HepG2 (cell line): ENCODE data around the gene NFS1. TPM values are rescaled to one million over a fixed set of nuclear protein-coding genes. Genes with fewer than 3 reads are reported as not detected.

Source experiments
- ARID3A ChIP-seq: IDR thresholded peaks from 2 replicates; pipeline ENCODE4 v1.6.1; 2012; ENCODE audit warnings: low read depth, low read length, improper control_type of control experiment
- CCDC6 ChIP-seq: sonication (generic); formaldehyde crosslinking; IDR thresholded peaks from 2 replicates; pipeline ENCODE4 v1.8.1; 2022; ENCODE audit warnings: mild to moderate bottlenecking, missing genetic modification reagents, moderate library complexity
- CHCHD3 ChIP-seq: sonication (generic); formaldehyde crosslinking; IDR thresholded peaks from 2 replicates; pipeline ENCODE4 v1.8.0; 2022; ENCODE audit warnings: mild to moderate bottlenecking, missing genetic modification reagents, moderate library complexity
- KAT2B ChIP-seq: fragments of 150-350 bp; IDR thresholded peaks from 2 replicates; pipeline ENCODE4 v1.6.1; 2014; ENCODE audit warnings: low read depth, low read length, borderline replicate concordance
- MAFG ChIP-seq: sonication (generic); formaldehyde crosslinking; IDR thresholded peaks from 2 replicates; pipeline ENCODE4 v1.5.1; 2020; ENCODE audit warnings: mild to moderate bottlenecking, missing genetic modification reagents
- MXD4 ChIP-seq: IDR thresholded peaks from 2 replicates; pipeline ENCODE4 v1.6.1; 2016; ENCODE audit warnings: mild to moderate bottlenecking, missing biosample characterization, missing genetic modification reagents
- NFRKB ChIP-seq: fragments of 450-650 bp; IDR thresholded peaks from 2 replicates; pipeline ENCODE4 v1.6.1; 2017
- NR2C2 ChIP-seq: sonication (generic); formaldehyde crosslinking; IDR thresholded peaks from 2 replicates; pipeline ENCODE4 v1.4.0; 2020; ENCODE audit warnings: missing genetic modification reagents, mild to moderate bottlenecking, moderate library complexity, borderline replicate concordance
- SOX6 ChIP-seq, 2 experiments: fragments of 450-650 bp in 1 of 2; sonication (generic) in 1 of 2; formaldehyde crosslinking in 1 of 2; IDR thresholded peaks; 2 replicates each; pipeline versions ENCODE4 v1.4.0 to v1.6.1; 2017 to 2020; ENCODE audit warnings: antibody characterized with exemption in 1 of 2, mild to moderate bottlenecking in 1 of 2, missing genetic modification reagents in 1 of 2
- TSC22D2 ChIP-seq: sonication (generic); formaldehyde crosslinking; IDR thresholded peaks from 2 replicates; pipeline ENCODE4 v1.5.1; 2020; ENCODE audit warnings: missing genetic modification reagents, mild to moderate bottlenecking, borderline replicate concordance
- ZBTB14 ChIP-seq: sonication (generic); formaldehyde crosslinking; IDR thresholded peaks from 2 replicates; pipeline ENCODE4 v1.4.0; 2020; ENCODE audit warnings: missing genetic modification reagents
- ZFP36L2 ChIP-seq: sonication (generic); formaldehyde crosslinking; IDR thresholded peaks from 2 replicates; pipeline ENCODE4 v1.4.0; 2020; ENCODE audit warnings: missing genetic modification reagents
- ZNF280B ChIP-seq: sonication (generic); formaldehyde crosslinking; IDR thresholded peaks from 2 replicates; pipeline ENCODE4 v1.5.0; 2020; ENCODE audit warnings: missing genetic modification reagents, mild to moderate bottlenecking, borderline replicate concordance
- polyA plus RNA-seq, 8 experiments: library from polyadenylated mRNA; depleted of rRNA in 3 of 8; stranded (reverse) in 7 of 8; unstranded in 1 of 8; fragments of >200 nt; fragmentation: Illumina TruSeq in 4 of 8; extraction: Trizol in 4 of 8; gene quantifications; 2 replicates each; pipeline versions ENCODE4 v1.2.1 to v1.2.3, GENCODE V29; 2011 to 2016; ENCODE audit warnings: low read depth in 4 of 8, missing spikeins in 1 of 8, mixed read lengths in 1 of 8; ENCODE audit not compliant: insufficient read depth in 1 of 8
- total RNA-seq, 5 experiments: library from RNA; depleted of rRNA; stranded (reverse); fragments of >200 nt; fragmentation: Illumina TruSeq; extraction: Trizol; gene quantifications; 2 replicates each; pipeline ENCODE4 v1.2.3, GENCODE V29; 2016; ENCODE audit warnings: low read depth in 1 of 5
- TF ChIP-seq, protein P1 (sequence below): sonication (generic); formaldehyde crosslinking; IDR thresholded peaks from 2 replicates; pipeline ENCODE4 v1.9.0; 2022; ENCODE audit warnings: low read depth, missing genetic modification reagents
- TF ChIP-seq, protein P2 (sequence below): sonication (generic); formaldehyde crosslinking; IDR thresholded peaks from 2 replicates; pipeline ENCODE4 v1.4.0; 2020; ENCODE audit warnings: mild to moderate bottlenecking, missing genetic modification reagents

Gene NFS1
- total and polyA plus RNA-seq, 2 of the 13 experiments (the other 11 are each of a cell fraction or from before 2014, with no cell fraction given), result 65.9 to 88.1 TPM

DNA sequence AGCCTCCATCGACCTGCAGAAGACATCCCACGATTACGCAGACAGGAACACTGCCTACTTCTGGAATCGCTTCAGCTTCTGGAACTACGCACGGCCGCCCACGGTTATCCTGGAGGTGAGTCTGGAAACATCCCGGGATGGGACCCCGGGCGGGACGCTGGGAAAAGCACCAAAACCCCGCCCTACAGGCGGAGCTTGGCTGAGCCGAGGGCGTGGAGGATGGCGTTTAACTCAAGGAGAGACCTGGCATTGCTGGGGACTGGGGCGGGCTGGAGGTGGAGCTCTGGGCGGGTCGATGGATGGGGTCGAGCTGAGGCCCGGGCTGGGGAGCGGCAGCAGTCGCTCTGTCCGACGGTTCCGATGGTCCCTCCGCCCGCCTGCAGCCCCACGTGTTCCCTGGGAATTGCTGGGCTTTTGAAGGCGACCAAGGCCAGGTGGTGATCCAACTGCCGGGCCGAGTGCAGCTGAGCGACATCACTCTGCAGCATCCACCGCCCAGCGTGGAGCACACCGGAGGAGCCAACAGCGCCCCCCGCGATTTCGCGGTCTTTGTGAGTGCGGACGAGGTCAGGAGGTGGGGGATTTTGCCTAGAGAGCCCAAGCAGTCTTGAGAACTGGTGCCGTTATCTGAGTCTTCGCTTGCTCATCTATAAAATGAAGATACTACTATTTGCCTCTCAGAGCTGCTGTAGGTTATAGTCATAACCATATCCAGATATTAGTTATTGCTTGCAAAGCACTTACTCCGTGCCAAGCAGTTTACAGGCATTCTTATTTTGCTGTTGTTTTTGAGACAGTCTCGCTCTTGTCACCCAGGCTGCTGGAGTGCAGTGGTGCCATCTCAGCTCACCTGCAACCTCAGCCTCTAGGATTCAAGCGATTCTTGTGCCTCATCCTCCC is 79.7 kb downstream of the NFS1 start (continued):
- TF ChIP-seq TSC22D2 (CRISPR knock-in tag) (0 out of 2 replicates have a peak, but pooled peaks have one; percentile 84), NFRKB (no peak), CCDC6 (peak; percentile 98), SOX6 (IDR thresholded peaks at IDR 0.05) (no peak), SOX6 (CRISPR knock-in tag; IDR thresholded peaks at IDR 0.05) (peak; percentile 89), MAFG (CRISPR knock-in tag) (no peak; the same call in 1 of the 2 replicates), ARID3A (no peak), MXD4 (CRISPR knock-in tag) (peak; percentile 98), NR2C2 (CRISPR knock-in tag) (peak; percentile 71; the same call in 1 of the 2 replicates), ZFP36L2 (peak; percentile 79; the same call in 1 of the 2 replicates), KAT2B (0 out of 2 replicates have a peak, but pooled peaks have one; percentile 20), CHCHD3 (no peak; the same call in 1 of the 2 replicates), ZNF280B (CRISPR knock-in tag) (peak; percentile 97), ZBTB14 (CRISPR knock-in tag) (0 out of 2 replicates have a peak, but pooled peaks have one; percentile 38)
- TF ChIP-seq, protein P1, sequence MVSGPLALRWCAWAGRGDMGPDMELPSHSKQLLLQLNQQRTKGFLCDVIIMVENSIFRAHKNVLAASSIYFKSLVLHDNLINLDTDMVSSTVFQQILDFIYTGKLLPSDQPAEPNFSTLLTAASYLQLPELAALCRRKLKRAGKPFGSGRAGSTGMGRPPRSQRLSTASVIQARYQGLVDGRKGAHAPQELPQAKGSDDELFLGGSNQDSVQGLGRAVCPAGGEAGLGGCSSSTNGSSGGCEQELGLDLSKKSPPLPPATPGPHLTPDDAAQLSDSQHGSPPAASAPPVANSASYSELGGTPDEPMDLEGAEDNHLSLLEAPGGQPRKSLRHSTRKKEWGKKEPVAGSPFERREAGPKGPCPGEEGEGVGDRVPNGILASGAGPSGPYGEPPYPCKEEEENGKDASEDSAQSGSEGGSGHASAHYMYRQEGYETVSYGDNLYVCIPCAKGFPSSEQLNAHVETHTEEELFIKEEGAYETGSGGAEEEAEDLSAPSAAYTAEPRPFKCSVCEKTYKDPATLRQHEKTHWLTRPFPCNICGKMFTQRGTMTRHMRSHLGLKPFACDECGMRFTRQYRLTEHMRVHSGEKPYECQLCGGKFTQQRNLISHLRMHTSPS (CRISPR knock-in tag), result 0 out of 2 replicates have a peak, but pooled peaks have one; percentile 42
- TF ChIP-seq, protein P2, sequence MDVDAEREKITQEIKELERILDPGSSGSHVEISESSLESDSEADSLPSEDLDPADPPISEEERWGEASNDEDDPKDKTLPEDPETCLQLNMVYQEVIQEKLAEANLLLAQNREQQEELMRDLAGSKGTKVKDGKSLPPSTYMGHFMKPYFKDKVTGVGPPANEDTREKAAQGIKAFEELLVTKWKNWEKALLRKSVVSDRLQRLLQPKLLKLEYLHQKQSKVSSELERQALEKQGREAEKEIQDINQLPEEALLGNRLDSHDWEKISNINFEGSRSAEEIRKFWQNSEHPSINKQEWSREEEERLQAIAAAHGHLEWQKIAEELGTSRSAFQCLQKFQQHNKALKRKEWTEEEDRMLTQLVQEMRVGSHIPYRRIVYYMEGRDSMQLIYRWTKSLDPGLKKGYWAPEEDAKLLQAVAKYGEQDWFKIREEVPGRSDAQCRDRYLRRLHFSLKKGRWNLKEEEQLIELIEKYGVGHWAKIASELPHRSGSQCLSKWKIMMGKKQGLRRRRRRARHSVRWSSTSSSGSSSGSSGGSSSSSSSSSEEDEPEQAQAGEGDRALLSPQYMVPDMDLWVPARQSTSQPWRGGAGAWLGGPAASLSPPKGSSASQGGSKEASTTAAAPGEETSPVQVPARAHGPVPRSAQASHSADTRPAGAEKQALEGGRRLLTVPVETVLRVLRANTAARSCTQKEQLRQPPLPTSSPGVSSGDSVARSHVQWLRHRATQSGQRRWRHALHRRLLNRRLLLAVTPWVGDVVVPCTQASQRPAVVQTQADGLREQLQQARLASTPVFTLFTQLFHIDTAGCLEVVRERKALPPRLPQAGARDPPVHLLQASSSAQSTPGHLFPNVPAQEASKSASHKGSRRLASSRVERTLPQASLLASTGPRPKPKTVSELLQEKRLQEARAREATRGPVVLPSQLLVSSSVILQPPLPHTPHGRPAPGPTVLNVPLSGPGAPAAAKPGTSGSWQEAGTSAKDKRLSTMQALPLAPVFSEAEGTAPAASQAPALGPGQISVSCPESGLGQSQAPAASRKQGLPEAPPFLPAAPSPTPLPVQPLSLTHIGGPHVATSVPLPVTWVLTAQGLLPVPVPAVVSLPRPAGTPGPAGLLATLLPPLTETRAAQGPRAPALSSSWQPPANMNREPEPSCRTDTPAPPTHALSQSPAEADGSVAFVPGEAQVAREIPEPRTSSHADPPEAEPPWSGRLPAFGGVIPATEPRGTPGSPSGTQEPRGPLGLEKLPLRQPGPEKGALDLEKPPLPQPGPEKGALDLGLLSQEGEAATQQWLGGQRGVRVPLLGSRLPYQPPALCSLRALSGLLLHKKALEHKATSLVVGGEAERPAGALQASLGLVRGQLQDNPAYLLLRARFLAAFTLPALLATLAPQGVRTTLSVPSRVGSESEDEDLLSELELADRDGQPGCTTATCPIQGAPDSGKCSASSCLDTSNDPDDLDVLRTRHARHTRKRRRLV (CRISPR knock-in tag), result peak; percentile 79; the same call in 1 of the 2 replicates
